ENCODE measurements around the gene HSD17B8.
A peak's percentile ranks its signal among the peaks of the same experiment; 100 is the strongest.

HSD17B8 gene

DNA sequence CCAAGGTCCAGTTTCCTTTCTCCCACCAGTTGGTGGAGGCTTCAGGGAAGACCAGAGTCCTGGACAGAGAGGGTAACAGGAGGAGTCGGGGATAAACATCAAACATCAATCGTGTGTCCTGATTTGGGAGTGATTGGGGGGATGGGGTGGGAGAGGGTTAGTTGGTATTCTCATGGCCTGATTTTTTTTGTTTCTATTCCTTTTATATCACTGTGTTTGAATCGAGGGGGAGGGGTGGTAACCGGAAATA, 365 bp upstream of the HSD17B8 start:
- 17% methylated on average over 4 of the region's 4 CpGs for WGBS
- Histone ChIP-seq H3K36me3 (ENCODE audit: control insufficient read depth in 1 of 2, insufficient read depth in 2 of 2, low read depth in 1 of 2, low read length in 2 of 2) (peaks cover 24 to 26% of the 10 kb centered on the region in 2 experiments), H3K9ac (ENCODE audit: low read length) (peak overlapping the region; percentile 0), H3K27me3 (ENCODE audit: control insufficient read depth in 1 of 2, insufficient read depth in 1 of 2, low read length in 2 of 2) (no peaks in the 10 kb centered on the region), H2BK120ac (ENCODE audit: low read depth, low read length) (no peak overlapping the region), H3K27ac (ENCODE audit: low read length, poor library complexity, severe bottlenecking) (peak overlapping the region; percentile 31), H4K91ac (ENCODE audit: low read length) (no peak overlapping the region), H3K9me3 (ENCODE audit: control insufficient read depth, low read length) (no peaks in the 10 kb centered on the region), H3K4ac (ENCODE audit: low read depth in 1 of 2, low read length in 2 of 2) (no peak overlapping the region), H3K4me2 (ENCODE audit: low read length, poor library complexity, severe bottlenecking) (peak overlapping the region; percentile 48), H2BK5ac (ENCODE audit: low read depth, low read length, poor library complexity, severe bottlenecking) (no peak overlapping the region), H2BK12ac (ENCODE audit: low read length in 2 of 2) (peak overlapping the region in 1 of 2 experiments; percentile 38), H3K23ac (ENCODE audit: low read length in 2 of 2) (no peak overlapping the region), H3K4me1 (ENCODE audit: control insufficient read depth, insufficient read depth, low read depth, low read length) (peaks cover 50% of the 10 kb centered on the region), H4K8ac (ENCODE audit: low read length) (no peak overlapping the region), H2BK15ac (ENCODE audit: low read depth, poor library complexity, severe bottlenecking) (no peak overlapping the region), H3K79me1 (replicated peaks; ENCODE audit: low read length, poor library complexity, severe bottlenecking) (peaks cover 9% of the 10 kb centered on the region), H2AK5ac (ENCODE audit: low read length, severe bottlenecking) (peak overlapping the region; percentile 23), H3K18ac (ENCODE audit: low read depth in 1 of 2, low read length in 2 of 2) (no peak overlapping the region), H3K14ac (ENCODE audit: low read length in 2 of 2) (no peak overlapping the region), H3K4me3 (ENCODE audit: insufficient read depth in 1 of 2, low read depth in 1 of 2, low read length in 2 of 2) (peak overlapping the region in 1 of 2 experiments; percentile 86), H2AFZ (ENCODE audit: low read depth, low read length) (no peak overlapping the region)
- no peak for DNase-seq

DNA sequence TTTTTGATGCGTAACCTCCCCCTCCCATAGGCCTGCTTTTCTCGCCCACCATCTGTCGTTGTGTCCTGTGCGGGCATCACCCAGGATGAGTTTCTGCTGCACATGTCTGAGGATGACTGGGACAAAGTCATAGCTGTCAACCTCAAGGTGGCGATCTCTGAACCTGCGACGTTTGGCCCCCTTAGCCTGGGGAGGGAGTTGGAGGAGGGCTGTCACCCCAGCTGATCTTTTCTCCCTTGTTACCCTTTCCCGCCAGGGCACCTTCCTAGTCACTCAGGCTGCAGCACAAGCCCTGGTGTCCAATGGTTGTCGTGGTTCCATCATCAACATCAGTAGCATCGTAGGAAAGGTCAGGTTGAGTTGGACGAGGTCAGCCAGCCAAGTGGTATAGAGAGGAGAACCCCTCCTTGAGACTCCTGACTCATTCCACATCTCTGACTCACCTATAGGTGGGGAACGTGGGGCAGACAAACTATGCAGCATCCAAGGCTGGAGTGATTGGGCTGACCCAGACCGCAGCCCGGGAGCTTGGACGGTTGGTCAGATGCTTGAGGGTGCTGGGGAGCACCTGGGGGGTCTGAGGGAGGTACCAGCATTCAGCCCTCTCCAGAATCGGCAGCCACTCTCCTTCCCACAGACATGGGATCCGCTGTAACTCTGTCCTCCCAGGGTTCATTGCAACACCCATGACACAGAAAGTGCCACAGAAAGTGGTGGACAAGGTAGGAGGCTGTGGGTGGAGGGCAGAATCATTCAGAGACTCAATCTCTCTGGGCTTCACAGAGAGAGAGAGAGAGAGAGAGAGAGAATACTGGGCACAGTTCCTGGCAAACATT, 954 bp downstream of the HSD17B8 start:
- no peaks in the 10 kb centered on the region for H3K9me3 ChIP-seq (ENCODE audit: control insufficient read depth, low read length)
- peak overlapping the region; percentile 84 for H4K8ac ChIP-seq (ENCODE audit: low read length)
- H3K23ac ChIP-seq (ENCODE audit: low read length in 2 of 2): no peak overlapping the region
- H3K36me3 ChIP-seq (ENCODE audit: control insufficient read depth in 1 of 2, insufficient read depth in 2 of 2, low read depth in 1 of 2, low read length in 2 of 2): peaks cover 31 to 38% of the 10 kb centered on the region in 2 experiments
- peak; percentile 59 for DNase-seq
- peak overlapping the region; percentile 36 for H3K27ac ChIP-seq (ENCODE audit: low read length, poor library complexity, severe bottlenecking)
- H3K4me3 ChIP-seq (ENCODE audit: insufficient read depth in 1 of 2, low read depth in 1 of 2, low read length in 2 of 2): peak overlapping the region; percentile 79 to 86
- peaks cover 10% of the 10 kb centered on the region for H3K79me1 ChIP-seq (replicated peaks; ENCODE audit: low read length, poor library complexity, severe bottlenecking)
- H2BK120ac ChIP-seq (ENCODE audit: low read depth, low read length): no peak overlapping the region
- H3K9ac ChIP-seq (ENCODE audit: low read length): peak overlapping the region; percentile 84
- H2BK15ac ChIP-seq (ENCODE audit: low read depth, poor library complexity, severe bottlenecking): peak overlapping the region; percentile 44
- H2AK5ac ChIP-seq (ENCODE audit: low read length, severe bottlenecking): peak overlapping the region; percentile 54
- 36% methylated on average over 7 of the region's 17 CpGs for WGBS
- H2BK12ac ChIP-seq (ENCODE audit: low read length in 2 of 2): peak overlapping the region in 1 of 2 experiments; percentile 11
- H2BK5ac ChIP-seq (ENCODE audit: low read depth, low read length, poor library complexity, severe bottlenecking): no peak overlapping the region
- H3K4me1 ChIP-seq (ENCODE audit: control insufficient read depth, insufficient read depth, low read depth, low read length): peaks cover 49% of the 10 kb centered on the region
- H2AFZ ChIP-seq (ENCODE audit: low read depth, low read length): no peak overlapping the region
- H3K18ac ChIP-seq (ENCODE audit: low read depth in 1 of 2, low read length in 2 of 2): peak overlapping the region; percentile 81 to 95
- H3K4ac ChIP-seq (ENCODE audit: low read depth in 1 of 2, low read length in 2 of 2): peak overlapping the region; percentile 82 to 86
- H3K27me3 ChIP-seq (ENCODE audit: control insufficient read depth in 1 of 2, insufficient read depth in 1 of 2, low read length in 2 of 2): no peaks in the 10 kb centered on the region
- H3K14ac ChIP-seq (ENCODE audit: low read length in 2 of 2): no peak overlapping the region
- no peak overlapping the region for H4K91ac ChIP-seq (ENCODE audit: low read length)
- H3K4me2 ChIP-seq (ENCODE audit: low read length, poor library complexity, severe bottlenecking): peak overlapping the region; percentile 97

DNA sequence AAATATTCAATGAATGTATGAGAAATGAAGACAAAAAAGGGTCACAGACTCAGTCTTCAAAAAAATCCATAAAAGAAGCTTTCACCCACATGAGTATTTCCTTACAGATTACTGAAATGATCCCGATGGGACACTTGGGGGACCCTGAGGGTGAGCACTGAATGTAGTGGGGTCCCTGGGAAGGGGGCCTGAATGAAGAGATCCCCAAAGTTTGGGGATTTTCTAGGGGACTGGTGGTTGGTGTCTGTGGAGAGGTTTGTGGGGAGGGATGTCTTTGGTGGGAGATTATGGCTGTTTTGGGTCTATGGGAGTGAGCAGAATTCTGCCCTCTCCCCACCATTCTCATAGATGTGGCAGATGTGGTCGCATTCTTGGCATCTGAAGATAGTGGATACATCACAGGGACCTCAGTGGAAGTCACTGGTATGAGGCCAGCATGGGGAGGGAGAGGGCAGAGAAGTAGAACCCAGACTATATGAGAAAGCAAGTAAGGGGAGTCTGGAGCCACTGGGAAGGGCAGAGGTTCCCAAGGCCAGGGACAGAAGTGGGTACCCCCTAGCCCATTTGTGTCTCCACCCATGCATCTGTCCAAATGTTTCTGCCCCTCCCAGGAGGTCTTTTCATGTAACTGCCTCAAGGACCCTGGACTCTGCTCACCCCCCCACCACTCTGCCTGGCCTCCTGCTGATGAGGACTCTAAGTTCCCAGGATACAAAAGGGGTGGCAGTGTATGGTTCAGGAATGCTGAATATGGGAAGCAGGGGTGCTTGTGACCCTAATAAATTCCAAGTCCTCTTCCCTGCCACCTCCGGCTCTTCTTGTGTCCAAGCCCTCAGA, 1.8 kb downstream of the HSD17B8 start:
- Histone ChIP-seq H2AFZ (ENCODE audit: low read depth, low read length) (no peak overlapping the region), H3K4ac (ENCODE audit: low read depth in 1 of 2, low read length in 2 of 2) (no peak overlapping the region), H3K4me2 (ENCODE audit: low read length, poor library complexity, severe bottlenecking) (no peak overlapping the region), H2AK5ac (ENCODE audit: low read length, severe bottlenecking) (peak overlapping the region; percentile 27), H4K91ac (ENCODE audit: low read length) (no peak overlapping the region), H2BK15ac (ENCODE audit: low read depth, poor library complexity, severe bottlenecking) (no peak overlapping the region), H3K4me1 (ENCODE audit: control insufficient read depth, insufficient read depth, low read depth, low read length) (peaks cover 49% of the 10 kb centered on the region), H3K9me3 (ENCODE audit: control insufficient read depth, low read length) (no peaks in the 10 kb centered on the region), H3K14ac (ENCODE audit: low read length in 2 of 2) (no peak overlapping the region), H3K4me3 (ENCODE audit: insufficient read depth in 1 of 2, low read depth in 1 of 2, low read length in 2 of 2) (no peak overlapping the region), H4K8ac (ENCODE audit: low read length) (no peak overlapping the region), H2BK120ac (ENCODE audit: low read depth, low read length) (no peak overlapping the region), H3K23ac (ENCODE audit: low read length in 2 of 2) (no peak overlapping the region), H3K27ac (ENCODE audit: low read length, poor library complexity, severe bottlenecking) (no peak overlapping the region), H3K36me3 (ENCODE audit: control insufficient read depth in 1 of 2, insufficient read depth in 2 of 2, low read depth in 1 of 2, low read length in 2 of 2) (peaks cover 37 to 44% of the 10 kb centered on the region in 2 experiments), H2BK12ac (ENCODE audit: low read length in 2 of 2) (no peak overlapping the region), H3K79me1 (replicated peaks; ENCODE audit: low read length, poor library complexity, severe bottlenecking) (peaks cover 12% of the 10 kb centered on the region), H2BK5ac (ENCODE audit: low read depth, low read length, poor library complexity, severe bottlenecking) (no peak overlapping the region), H3K27me3 (ENCODE audit: control insufficient read depth in 1 of 2, insufficient read depth in 1 of 2, low read length in 2 of 2) (no peaks in the 10 kb centered on the region), H3K18ac (ENCODE audit: low read depth in 1 of 2, low read length in 2 of 2) (peak overlapping the region in 1 of 2 experiments; percentile 80), H3K9ac (ENCODE audit: low read length) (peak overlapping the region; percentile 68)
- peak; percentile 46 for DNase-seq
- 87% methylated on average over 3 of the region's 3 CpGs for WGBS

Measured in mesenchymal stem cell (in vitro differentiated cells and primary cell).